Right ventricle myocardium inferior (tissue), 1 donor: ENCODE data around the gene GLRA1. TPM values are rescaled to one million over a fixed set of nuclear protein-coding genes. Genes with fewer than 3 reads are reported as not detected.

ENCODE experiments used
- ATAC-seq: fragments of 200-7000 bp; cut with Tn5 transposase; one replicate; pipeline ENCODE4 v1.9.1; 2020; ENCODE audit warnings: mild to moderate bottlenecking, moderate library complexity
- DNase-seq: peaks from one replicate; pipeline ENCODE4 v3.0.0; 2021; ENCODE audit errors: missing footprints
- intact Hi-C: fragments of 100-400 bp; cut with DNase I; formaldehyde crosslinking; loops from one replicate; pipeline ENCODE4 v1.11.0; 2022
- long read RNA-seq: library from polyadenylated mRNA; unstranded; transcript quantifications from one replicate; pipeline ENCODE4 v2.0.0, GENCODE V29; 2021
- total RNA-seq: library from RNA; stranded (reverse); fragmentation: NEBNext Ultra II Directional; extraction: Animal tissue kit (Norgen Biotek cat#: 25700); gene quantifications from one replicate; pipeline ENCODE4 v1.2.1, GENCODE V29; 2021
- donor health status: DM: no; HTN: yes; CAD: no; lungs with severe emphysema.

Gene GLRA1
- total RNA-seq: not detected
- long read RNA-seq: 0 reads

DNA sequence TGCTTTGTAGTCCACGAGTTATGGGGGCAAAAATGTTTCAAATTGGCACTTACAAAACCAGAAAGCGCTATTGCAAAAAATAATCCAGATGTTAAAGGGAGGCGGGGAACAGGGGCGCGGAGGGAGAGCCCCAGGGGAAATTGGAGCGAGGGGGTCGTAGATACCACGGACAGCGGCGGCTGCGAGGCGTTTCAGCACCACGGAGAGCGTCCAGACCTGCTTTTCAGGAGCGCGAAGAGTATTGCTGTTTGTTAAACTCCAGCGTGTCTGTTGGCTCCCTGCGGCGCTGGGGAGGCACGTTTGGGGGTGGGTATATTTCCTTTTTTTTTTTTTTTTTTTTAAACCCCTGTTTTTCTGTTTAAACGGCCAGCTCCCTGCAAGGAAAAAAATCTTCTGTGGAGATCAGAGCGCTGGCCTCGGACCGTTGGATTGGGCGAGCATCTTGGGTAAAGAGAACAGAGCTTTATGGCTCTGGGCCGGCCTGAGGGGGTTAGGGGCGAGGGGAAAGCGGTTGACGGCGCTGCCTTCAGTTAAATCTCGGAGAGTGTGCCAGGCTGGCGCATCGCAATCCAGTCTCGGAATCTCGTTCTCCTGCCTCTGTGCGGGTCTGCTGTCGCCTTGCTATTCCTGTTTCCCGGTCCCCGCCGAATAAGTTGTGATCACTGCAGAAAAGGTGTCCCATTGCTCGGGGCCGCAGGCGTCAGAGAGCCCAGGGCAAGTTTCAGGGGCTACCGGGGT lies at the start of gene GLRA1:
Gene GLRA1 (minus strand): TSS at position 288 of the 738 bp plus-strand sequence. CDS start 302 bp downstream, outside the sequence.
- intact Hi-C loops: no loop called here
- peak; percentile 50 for ATAC-seq
- DNase-seq: peak; percentile 62

DNA sequence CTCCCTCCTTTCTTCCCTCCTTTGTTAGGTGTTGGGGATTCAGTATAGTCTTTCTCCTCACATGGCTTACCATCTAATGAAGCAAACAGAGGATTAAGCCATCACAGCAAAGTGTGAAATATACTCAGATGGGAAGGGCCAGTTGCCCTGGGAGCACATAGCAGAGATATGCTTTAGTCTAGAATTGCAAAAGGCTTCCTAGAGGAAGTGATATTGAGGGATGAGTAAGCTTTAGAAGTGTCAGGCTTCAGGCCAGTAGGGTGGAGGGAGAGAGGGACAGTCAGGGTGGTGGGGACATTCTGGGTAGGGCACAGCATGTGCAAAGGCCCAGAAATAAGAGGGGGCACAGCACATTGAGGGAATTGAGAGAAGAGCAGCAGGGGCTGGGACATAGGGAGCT lies 46.2 kb upstream of the GLRA1 start:
- intact Hi-C loops: no loop called here
- no peak for DNase-seq
- no peak for ATAC-seq

DNA sequence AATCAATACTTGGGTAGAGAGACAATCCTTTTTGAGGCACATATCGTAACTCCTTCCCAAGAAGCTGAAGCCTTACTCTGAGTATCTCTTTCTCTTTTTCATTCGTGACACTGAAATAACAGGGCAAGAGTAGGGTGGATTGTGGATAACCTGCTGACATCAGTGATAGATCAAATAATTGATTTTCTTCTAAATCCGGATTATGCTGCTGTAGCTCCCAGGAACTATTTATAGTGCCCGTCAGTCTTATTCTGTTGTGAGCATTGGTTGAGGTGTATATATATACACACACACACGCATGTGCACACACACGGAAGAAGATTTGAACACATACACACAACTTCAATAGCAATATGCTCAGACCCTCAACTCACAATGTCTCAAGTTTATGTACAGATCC lies 43.2 kb upstream of the GLRA1 start:
- DNase-seq: no peak
- ATAC-seq: no peak
- intact Hi-C loops: no loop called here

DNA sequence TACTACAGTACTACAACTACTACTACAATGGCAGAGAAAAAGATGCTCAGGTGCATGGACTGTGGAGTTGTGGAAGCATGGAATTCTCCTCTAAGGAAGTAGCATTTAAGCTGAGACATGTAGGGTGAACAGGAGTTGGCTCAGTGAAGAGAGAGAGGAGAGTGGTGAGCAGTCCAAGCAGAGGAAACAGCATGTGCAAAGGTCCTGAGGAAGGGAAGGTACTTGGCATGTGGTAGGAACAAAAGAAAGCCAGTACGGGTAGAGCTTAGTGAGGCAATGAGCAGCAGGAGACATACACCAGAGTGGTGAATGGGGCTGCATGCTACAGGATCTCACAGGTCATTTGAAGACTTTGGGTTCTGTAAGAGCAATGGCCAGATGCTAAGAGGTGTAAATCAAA lies 41.4 kb upstream of the GLRA1 start:
- ATAC-seq (no peak), DNase-seq (no peak)
- intact Hi-C loops: no loop called here

DNA sequence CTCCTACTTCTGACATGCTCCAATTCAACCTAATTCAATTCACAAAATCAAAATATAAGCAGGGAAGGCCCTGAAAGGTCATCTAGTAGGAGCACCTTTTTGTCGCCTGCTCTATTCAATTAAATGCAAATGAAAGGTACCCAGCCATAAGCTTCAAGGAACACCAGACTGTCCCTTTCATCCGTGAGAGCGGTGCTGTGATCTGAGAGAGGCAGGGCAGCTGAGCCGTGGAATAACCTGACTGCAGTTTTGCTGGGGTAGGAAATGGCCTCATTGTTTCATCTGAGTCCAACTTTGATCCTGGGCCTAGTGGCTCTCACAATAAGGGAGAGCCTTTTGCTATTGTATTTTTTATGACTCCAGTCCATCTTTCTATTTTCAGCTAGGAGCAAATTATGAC lies 39.8 kb upstream of the GLRA1 start:
- ATAC-seq: no peak

DNA sequence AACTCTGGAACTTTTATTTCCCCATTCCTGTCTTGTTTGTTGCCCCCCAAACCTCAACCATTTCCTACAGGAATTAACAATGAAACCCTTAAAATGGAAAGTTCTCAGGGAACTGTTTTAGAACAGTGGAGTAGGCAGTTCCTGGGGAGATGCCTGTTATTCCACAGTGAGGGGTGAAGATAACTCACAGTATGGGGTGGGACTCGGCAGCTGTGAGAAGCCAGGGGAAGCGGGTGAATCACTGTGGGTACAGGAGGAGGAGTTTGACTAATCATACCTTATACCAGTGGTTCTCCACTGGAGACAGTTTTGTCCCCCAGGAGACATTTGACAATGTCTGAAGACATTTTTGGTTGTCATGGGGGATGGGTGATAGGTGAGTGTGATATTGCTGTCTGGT lies 36.9 kb upstream of the GLRA1 start:
- intact Hi-C loops: no loop called here
- ATAC-seq: no peak
- no peak for DNase-seq

More for the DNA sequence above, 39.8 kb upstream of the GLRA1 start:
- no peak for DNase-seq
- intact Hi-C loops: no loop called here

DNA sequence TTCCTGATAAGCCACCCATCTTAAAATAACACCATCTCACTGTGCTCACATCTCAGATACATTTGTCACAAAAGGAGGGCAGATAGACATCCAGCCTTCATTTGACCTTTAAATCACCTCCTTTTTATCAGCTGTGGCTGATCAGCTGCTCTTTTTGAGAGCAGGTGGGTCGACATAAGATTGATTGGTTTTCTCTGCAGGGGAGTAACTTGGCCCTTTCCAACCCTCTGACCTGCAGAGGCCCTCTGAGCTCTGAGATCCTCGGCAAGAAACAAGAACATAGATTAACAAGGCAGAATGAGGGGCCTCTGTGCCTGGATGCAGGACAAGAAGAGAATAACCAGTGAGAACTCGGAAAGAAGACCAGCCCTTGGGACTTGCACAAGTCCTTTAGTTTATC lies 33.5 kb upstream of the GLRA1 start:
- intact Hi-C loops: no loop called here
- ATAC-seq (no peak), DNase-seq (no peak)

DNA sequence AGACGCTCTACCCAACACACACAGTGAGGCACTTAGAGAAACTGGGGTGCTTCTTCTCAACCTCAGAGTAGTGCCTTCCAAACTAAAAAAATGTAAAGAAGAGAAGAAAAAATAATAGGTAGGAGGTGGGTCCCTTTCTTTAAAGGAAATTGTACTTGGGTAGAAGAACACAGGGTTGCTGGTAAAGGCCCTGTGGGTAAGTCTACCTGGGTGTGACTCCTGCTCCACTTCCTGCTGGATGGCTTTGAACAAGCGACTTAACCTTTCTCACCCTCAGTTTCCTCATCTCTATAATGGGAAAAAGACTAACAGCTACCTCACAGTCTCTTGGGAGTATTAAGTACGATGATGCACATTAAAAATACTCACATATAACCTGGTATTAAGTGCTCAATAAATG lies 32.1 kb upstream of the GLRA1 start:
- ATAC-seq: no peak

DNA sequence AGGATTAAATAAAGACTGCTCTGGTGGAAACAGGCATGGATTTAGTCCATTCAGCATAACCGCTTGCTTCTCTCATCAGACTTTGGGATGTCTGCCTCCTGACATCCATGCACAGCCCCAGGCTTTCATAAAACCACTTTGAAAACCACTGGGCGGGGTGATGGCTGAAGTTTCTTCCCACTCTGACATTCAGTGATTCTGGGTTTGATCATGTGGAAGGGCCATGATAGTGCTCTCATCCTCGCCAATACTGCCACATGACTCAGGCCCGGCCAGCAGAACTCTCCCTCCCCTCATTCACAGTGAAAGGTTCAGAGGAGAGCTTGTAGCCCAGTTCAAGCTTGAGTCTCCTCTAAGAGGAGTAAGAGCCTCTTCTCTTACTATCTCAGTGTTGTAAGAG lies 29.6 kb upstream of the GLRA1 start:
- ATAC-seq (no peak), DNase-seq (no peak)
- intact Hi-C loops: no loop called here

More for the DNA sequence above, 32.1 kb upstream of the GLRA1 start:
- no peak for DNase-seq
- intact Hi-C loops: no loop called here

DNA sequence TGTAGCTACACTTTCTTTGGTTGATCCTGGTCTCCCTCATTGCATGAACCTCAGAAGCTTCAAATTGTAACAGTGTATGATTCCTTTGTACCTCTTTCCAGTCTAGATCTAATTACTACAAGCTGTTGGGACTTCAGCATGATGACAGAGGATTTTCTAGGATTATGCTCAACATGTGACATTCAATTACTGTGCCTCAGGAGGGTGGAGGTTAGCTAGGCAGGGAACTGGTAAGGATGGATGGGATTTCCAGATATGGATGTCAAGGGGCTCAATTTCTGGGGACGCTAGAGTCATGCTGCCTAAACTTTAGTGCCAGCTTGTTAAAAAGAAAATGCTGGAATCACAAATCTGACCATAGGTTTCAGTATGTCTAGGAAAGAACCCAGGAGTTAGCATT lies 29.2 kb upstream of the GLRA1 start:
- DNase-seq: no peak
- intact Hi-C loops: no loop called here
- ATAC-seq: no peak

DNA sequence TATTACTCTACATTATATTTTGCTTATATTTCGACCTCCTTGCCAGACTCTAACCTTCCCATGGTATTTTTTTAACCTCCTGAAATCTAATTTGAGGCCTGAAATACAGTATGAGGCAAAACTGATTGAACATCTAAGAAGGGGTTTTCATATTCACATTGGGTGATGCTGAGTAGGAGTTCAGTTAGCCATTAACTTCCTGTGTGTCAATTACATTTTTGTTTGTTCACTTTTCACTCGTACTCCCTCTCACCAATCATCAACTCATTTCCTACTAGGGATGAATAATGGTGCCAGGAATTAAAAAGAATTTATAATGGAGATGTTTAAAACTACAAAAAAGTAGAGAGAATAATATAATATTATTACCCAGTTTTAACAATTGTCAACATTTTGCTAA lies 27.6 kb upstream of the GLRA1 start:
- intact Hi-C loops: no loop called here
- no peak for ATAC-seq
- no peak for DNase-seq

DNA sequence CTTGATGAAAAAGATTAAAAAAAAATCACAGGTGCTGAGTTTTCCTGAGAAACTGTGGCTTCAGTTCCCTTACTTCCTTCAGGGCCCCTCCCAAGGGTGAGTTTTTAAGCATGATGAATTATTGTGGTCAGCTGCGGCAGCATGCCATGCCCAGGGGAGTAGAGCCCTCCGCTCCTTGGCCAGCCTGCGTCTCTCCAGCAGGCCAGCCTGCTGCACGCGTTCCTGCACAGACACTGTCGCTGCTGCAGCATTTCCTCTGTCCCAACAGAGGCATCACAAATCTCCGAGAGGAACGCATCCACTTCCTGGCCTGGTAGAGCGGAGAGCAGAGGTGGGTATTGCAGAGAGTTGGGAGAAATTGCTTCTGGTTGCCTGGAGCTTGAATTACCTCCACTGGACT lies 26.1 kb upstream of the GLRA1 start:
- intact Hi-C loops: no loop called here
- no peak for DNase-seq
- no peak for ATAC-seq

DNA sequence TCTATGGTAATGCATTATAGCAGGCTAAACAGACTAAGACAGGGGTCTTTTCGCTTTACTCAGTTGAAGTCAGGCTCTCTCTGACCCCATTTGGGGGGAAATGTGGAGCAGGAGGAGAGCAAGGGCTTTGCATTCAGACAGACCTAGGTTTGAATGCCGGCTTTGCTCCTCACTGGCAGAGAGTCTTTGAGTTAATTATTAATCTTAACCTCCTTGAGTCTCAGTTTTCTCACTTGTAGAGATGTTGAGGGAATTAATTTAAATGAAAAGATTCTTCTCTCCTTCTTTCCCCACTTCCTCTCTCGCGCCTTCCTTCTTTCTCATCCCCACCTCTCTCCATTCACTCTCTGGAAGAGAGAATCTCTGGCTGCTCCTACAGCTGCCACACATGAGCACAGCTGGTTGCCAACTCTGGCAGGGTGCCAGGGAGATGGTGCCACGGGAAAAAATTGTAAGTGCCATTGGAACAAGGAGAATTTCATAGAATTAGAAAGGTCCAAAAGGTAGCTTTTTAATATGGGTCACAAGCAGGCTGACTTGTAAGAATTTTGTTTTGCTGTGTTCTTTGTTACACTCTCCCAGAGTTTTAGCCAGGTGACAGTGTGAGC lies 25.2 kb upstream of the GLRA1 start:
- intact Hi-C loops: no loop called here
- no peak for DNase-seq

DNA sequence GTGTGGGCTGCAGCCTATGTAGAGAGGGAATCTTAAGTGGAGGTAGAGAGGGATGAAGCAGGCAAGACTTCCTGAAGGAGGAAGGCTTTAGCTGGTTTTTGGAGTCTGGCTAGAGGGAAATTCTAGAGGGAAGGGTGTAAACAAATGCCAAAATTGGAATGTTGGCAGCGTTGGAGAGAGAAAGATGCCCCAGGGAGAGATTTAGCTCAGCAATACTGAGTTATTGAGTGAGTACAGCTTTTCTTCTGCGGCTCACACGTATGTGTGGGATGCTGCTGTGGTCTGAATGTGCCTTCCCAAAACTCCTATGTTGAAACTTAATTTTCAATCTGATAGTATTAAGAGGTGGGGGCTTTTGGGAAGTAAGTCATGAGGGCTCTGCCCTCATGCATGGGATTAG lies 24.5 kb upstream of the GLRA1 start:
- no peak for DNase-seq
- intact Hi-C loops: no loop called here
- no peak for ATAC-seq

More for the DNA sequence above, 25.2 kb upstream of the GLRA1 start:
- no peak for ATAC-seq

DNA sequence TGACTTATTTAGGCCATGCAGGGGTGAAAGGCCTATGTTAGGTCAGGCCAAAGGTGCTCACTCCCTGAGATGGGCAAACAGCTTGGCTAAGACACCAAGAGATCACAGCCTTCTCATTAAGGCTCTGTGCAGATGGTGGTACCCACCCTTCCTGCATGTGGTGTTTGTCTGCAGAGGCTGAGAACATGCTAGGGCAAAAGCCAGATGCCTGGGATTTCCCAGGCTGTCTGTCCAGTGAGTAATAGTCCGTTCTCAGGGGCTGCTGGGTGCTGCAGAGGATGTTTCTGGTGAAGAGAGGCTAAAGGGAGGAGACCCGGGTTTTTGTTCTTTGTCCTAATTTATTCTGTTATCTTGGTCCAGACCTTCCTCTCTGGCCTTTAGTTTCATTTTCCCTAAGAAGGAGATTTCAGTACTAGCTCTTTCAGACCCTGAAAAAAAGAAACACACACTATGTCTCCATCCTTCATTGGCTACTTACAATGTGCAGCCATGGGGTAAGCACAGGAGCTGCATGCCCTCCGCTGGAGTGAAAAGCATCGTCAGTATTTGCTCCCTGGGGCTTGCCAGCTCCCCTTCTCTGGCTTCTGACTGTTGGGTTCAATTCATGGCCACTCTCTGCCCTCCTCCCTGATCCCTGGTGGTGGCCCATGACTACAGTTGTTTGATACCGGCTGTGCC lies 23.4 kb upstream of the GLRA1 start:
- intact Hi-C loops: no loop called here
- DNase-seq (no peak), ATAC-seq (no peak)

DNA sequence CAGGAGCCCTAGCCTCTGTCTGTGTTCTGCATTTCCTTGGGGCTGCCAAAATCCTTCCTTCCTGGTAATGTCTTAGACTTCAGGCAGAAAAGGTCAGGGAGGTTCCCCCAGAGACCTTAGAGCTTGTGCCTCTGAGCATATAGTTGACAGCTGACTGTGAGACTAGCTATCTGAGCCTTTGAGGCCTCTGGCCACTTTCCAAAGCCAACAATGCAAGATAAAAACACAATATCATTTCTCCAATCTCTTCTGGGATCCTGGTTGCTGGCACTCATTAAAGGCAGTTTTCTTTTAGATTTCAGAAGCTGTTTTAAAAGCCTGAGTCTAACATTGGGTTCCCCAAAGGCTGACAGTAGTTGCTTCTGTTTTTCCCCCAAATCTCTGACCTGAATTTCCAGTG lies 13.2 kb upstream of the GLRA1 start:
- DNase-seq (no peak), ATAC-seq (no peak)
- intact Hi-C loops: no loop called here

DNA sequence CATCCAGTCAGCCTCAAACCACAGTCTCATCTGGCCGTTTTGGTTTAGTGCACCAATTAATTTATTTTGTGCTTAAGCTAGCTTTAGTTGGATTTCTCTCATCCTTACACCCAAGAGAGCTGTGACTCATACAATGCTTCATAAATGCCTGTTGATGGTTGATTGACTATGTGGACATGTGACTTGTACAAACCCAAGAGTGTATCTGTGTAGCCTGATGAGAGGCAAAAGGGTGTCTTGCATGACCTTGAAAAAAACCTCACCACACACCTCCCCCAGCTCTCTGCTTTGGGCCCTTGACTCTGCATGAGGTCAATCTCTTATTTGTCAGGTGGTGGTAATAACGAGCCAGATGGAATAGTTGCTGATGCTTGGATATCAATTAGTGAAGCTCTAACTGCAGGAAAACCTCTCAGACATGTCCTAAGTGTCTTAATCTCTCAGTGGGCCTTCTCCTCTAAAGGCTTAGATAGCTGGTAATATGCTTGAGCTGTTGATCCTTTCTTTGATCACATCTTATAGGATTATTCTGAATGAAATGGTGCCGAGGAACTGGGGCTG lies 10.6 kb upstream of the GLRA1 start:
- DNase-seq (no peak), ATAC-seq (no peak)
- intact Hi-C loops: no loop called here

DNA sequence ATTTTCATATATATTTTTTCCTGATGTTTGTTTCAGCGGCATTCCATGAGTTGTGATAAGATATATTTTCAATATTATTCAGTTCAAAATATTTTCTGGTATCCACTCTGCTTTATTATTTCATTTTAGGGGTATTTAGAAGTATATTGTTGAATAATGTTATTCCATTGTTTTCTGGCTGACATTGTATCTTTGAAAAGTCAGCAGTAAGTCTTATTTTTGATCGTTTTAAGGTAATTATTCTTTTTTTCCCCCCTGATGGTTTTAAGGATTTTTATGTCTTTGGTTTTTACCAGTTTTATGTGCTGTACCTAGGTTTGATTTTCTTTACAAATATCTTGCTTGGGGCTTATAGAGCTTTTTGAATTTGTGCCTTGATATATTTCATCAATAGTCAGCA lies 6.6 kb upstream of the GLRA1 start:
- intact Hi-C loops: no loop called here
- ATAC-seq (no peak), DNase-seq (no peak)

DNA sequence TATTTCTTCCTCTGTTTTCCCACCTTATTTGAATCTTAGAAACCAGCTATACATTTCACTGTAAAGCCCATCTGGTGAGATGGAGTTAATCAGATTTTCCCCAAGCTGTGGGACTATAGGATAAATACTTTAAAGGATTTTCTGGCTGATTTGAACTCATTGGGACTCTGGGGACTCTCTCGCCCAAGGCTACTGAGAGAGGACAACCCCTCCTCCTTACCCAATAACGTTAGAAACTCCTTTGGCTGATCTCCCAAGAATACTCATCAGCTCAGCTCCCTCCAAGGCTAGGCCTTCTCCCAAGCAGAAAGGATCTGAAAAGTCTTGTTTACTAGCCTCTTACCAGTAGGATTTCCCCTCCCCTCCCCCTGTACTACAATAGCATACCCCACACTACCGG lies 1.5 kb upstream of the GLRA1 start:
- DNase-seq: no peak
- intact Hi-C loops: no loop called here
- no peak for ATAC-seq

DNA sequence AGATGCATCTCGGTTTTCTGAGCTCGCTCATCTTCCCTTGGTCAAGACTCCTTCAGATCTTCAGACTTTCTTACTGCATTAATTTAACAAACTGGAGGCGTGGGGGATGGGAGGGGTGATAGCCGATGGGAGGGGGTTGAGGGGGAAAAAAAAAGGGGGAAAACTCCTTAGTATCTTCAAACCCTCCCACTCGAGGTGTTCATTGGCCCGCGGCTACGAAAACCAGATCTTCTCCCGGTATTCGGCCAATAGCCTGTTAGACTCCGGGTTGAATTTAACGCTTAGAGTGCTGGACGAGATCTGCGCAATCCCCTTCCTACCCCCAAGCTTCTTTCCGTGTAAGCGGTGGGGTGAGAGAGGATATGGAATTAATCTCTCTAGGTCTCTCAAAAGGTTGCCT lies 689 bp upstream of the GLRA1 start:
- ATAC-seq (no peak), DNase-seq (no peak)
- intact Hi-C loops: no loop called here
